HG02870 (cell line): ENCODE data around the gene RPL34.
"Not testable (repeated sequence)": the region's sequence is repeated elsewhere in the genome, so short reads cannot be mapped to it uniquely, and the experiment has no call there.

Experiments
- ATAC-seq: cut with Tn5 transposase; IDR thresholded peaks from one replicate; pipeline ENCODE4 v1.9.1; 2021; ENCODE audit warnings: mild to moderate bottlenecking, moderate library complexity; ENCODE audit not compliant: unreplicated experiment

Gene RPL34

GRCh38 chr4:108620101-108620932, at the start of gene RPL34:
Gene RPL34 (plus strand): TSS chr4:108620576. CDS start chr4:108621960, 1,384 bp downstream.
- ATAC-seq, result peak; percentile 100

- ATAC-seq, result no peak
Measured at GRCh38 chr4:108570993-108571569, 49.3 kb upstream of the RPL34 start.

GRCh38 chr4:108574402-108574801, 46.0 kb upstream of the RPL34 start:
- no peak for ATAC-seq

GRCh38 chr4:108581083-108581482, 39.3 kb upstream of the RPL34 start:
- no peak for ATAC-seq

- ATAC-seq, result no peak
Measured at GRCh38 chr4:108586778-108587177, 33.6 kb upstream of the RPL34 start.

- ATAC-seq, result no peak
Measured at GRCh38 chr4:108588878-108589277, 31.5 kb upstream of the RPL34 start.

- no peak for ATAC-seq
Measured at GRCh38 chr4:108589961-108590360, 30.4 kb upstream of the RPL34 start.

GRCh38 chr4:108590776-108591175, 29.6 kb upstream of the RPL34 start:
- no peak for ATAC-seq

- ATAC-seq, result no peak
Measured at GRCh38 chr4:108592674-108592986, 27.7 kb upstream of the RPL34 start.

GRCh38 chr4:108594296-108594695, 26.1 kb upstream of the RPL34 start:
- not testable (repeated sequence) for ATAC-seq

GRCh38 chr4:108596344-108596743, 24.0 kb upstream of the RPL34 start:
- no peak for ATAC-seq

- no peak for ATAC-seq
Measured at GRCh38 chr4:108601106-108601505, 19.3 kb upstream of the RPL34 start.

GRCh38 chr4:108601532-108601931, 18.8 kb upstream of the RPL34 start:
- ATAC-seq, result no peak

GRCh38 chr4:108602163-108602562, 18.2 kb upstream of the RPL34 start:
- no peak for ATAC-seq

GRCh38 chr4:108607079-108607815, 13.1 kb upstream of the RPL34 start:
- no peak for ATAC-seq

- ATAC-seq, result no peak
Measured at GRCh38 chr4:108611365-108611764, 9.0 kb upstream of the RPL34 start.

GRCh38 chr4:108612365-108612764, 8.0 kb upstream of the RPL34 start:
- no peak for ATAC-seq

- ATAC-seq, result peak; percentile 5
Measured at GRCh38 chr4:108619372-108620100, 840 bp upstream of the RPL34 start.

GRCh38 chr4:108620933-108621905, 843 bp downstream of the RPL34 start:
- peak; percentile 7 for ATAC-seq

GRCh38 chr4:108622022-108622421, 1.6 kb downstream of the RPL34 start:
- no peak for ATAC-seq
